ENCODE measurements around the gene ATP9B. TPM values are rescaled to one million over a fixed set of nuclear protein-coding genes. Genes with fewer than 3 reads are reported as not detected.

Gene ATP9B
- total RNA-seq, 2 experiments from 2014 or later, result 61.9 to 63.5 TPM

GRCh38 chr18:79156327-79156726, 87.1 kb downstream of the ATP9B start:
- H3K27ac Mint-ChIP-seq, result no peak overlapping the region
- ChIA-PET POLR2A (no interaction called here), CTCF (interaction anchor here (2.0 kb wide), 1 partner anchor 8 kb away, joined by 4 read pairs; no protein-coding TSS in a partner anchor)
- H3K27me3 ChIP-seq (ENCODE audit: control insufficient read depth in 1 of 2, insufficient read depth in 2 of 2, low read length in 2 of 2), result no peaks in the 10 kb centered on the region
- H3K36me3 Mint-ChIP-seq (ENCODE audit: low read depth), result peaks cover 81% of the 10 kb centered on the region
- no peaks in the 10 kb centered on the region for H3K9me3 ChIP-seq (ENCODE audit: control insufficient read depth in 1 of 2, insufficient read depth in 1 of 2, low read length in 2 of 2)
- no peak overlapping the region for H3K4me3 Mint-ChIP-seq
- H3K4me1 ChIP-seq (ENCODE audit: insufficient read depth, low read length), result no peaks in the 10 kb centered on the region
- H3K4me1 Mint-ChIP-seq (ENCODE audit: low read depth), result peaks cover 7% of the 10 kb centered on the region
- no peak overlapping the region for H3K4me3 ChIP-seq (ENCODE audit: low read length)
- peaks cover 26% of the 10 kb centered on the region for H3K36me3 ChIP-seq (ENCODE audit: insufficient read depth, low read length)
- H3K27ac ChIP-seq (ENCODE audit: low read depth in 1 of 2, low read length in 2 of 2), result no peak overlapping the region
- no peak for DNase-seq
- H3K9me3 Mint-ChIP-seq, result no peaks in the 10 kb centered on the region
- ATAC-seq (ENCODE audit: poor library complexity), result no peak
- H3K27me3 Mint-ChIP-seq, result no peaks in the 10 kb centered on the region
- TF ChIP-seq, protein P1, sequence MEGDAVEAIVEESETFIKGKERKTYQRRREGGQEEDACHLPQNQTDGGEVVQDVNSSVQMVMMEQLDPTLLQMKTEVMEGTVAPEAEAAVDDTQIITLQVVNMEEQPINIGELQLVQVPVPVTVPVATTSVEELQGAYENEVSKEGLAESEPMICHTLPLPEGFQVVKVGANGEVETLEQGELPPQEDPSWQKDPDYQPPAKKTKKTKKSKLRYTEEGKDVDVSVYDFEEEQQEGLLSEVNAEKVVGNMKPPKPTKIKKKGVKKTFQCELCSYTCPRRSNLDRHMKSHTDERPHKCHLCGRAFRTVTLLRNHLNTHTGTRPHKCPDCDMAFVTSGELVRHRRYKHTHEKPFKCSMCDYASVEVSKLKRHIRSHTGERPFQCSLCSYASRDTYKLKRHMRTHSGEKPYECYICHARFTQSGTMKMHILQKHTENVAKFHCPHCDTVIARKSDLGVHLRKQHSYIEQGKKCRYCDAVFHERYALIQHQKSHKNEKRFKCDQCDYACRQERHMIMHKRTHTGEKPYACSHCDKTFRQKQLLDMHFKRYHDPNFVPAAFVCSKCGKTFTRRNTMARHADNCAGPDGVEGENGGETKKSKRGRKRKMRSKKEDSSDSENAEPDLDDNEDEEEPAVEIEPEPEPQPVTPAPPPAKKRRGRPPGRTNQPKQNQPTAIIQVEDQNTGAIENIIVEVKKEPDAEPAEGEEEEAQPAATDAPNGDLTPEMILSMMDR (IDR thresholded peaks at IDR 0.05), result no peak
- intact Hi-C loops (cut with DNase I, micrococcal nuclease), result no loop called here

GRCh38 chr18:79164706-79165105, 95.5 kb downstream of the ATP9B start:
- TF ChIP-seq, protein P1 (IDR thresholded peaks at IDR 0.05), result no peak
- no peaks in the 10 kb centered on the region for H3K9me3 ChIP-seq (ENCODE audit: control insufficient read depth in 1 of 2, insufficient read depth in 1 of 2, low read length in 2 of 2)
- H3K27me3 ChIP-seq (ENCODE audit: control insufficient read depth in 1 of 2, insufficient read depth in 2 of 2, low read length in 2 of 2), result no peaks in the 10 kb centered on the region
- Mint-ChIP-seq H3K4me3 (no peak overlapping the region), H3K9me3 (no peaks in the 10 kb centered on the region), H3K27me3 (no peaks in the 10 kb centered on the region), H3K36me3 (ENCODE audit: low read depth) (peaks cover 79% of the 10 kb centered on the region), H3K27ac (no peak overlapping the region), H3K4me1 (ENCODE audit: low read depth) (peaks cover 9% of the 10 kb centered on the region)
- H3K4me3 ChIP-seq (ENCODE audit: low read length), result no peak overlapping the region
- POLR2A ChIA-PET, result interaction anchor here (0.7 kb wide), 1 partner anchor 27 kb away, joined by 3 read pairs; no protein-coding TSS in a partner anchor
- DNase-seq, result no peak
- intact Hi-C loops (cut with DNase I, micrococcal nuclease), result no loop called here
- no peak overlapping the region for H3K27ac ChIP-seq (ENCODE audit: low read depth in 1 of 2, low read length in 2 of 2)
- H3K36me3 ChIP-seq (ENCODE audit: insufficient read depth, low read length), result peaks cover 43% of the 10 kb centered on the region
- CTCF ChIA-PET, result interaction anchor here (1.0 kb wide), 1 partner anchor 9 kb away, joined by 4 read pairs; no protein-coding TSS in a partner anchor
- no peak for ATAC-seq (ENCODE audit: poor library complexity)
- H3K4me1 ChIP-seq (ENCODE audit: insufficient read depth, low read length), result no peaks in the 10 kb centered on the region

- POLR2A ChIA-PET, result no interaction called here
- ATAC-seq (ENCODE audit: poor library complexity) (no peak), DNase-seq (no peak)
- no peak overlapping the region for H3K4me3 ChIP-seq (ENCODE audit: low read length)
- peaks cover 39% of the 10 kb centered on the region for H3K36me3 ChIP-seq (ENCODE audit: insufficient read depth, low read length)
- no peaks in the 10 kb centered on the region for H3K9me3 Mint-ChIP-seq
- CTCF ChIA-PET, result no interaction called here
- intact Hi-C loops (cut with DNase I, micrococcal nuclease), result no loop called here
- no peaks in the 10 kb centered on the region for H3K27me3 Mint-ChIP-seq
- H3K27ac Mint-ChIP-seq, result no peak overlapping the region
- H3K4me1 Mint-ChIP-seq (ENCODE audit: low read depth), result peaks cover 9% of the 10 kb centered on the region
- H3K36me3 Mint-ChIP-seq (ENCODE audit: low read depth), result peaks cover 76% of the 10 kb centered on the region
- H3K9me3 ChIP-seq (ENCODE audit: control insufficient read depth in 1 of 2, insufficient read depth in 1 of 2, low read length in 2 of 2), result no peaks in the 10 kb centered on the region
- no peak overlapping the region for H3K27ac ChIP-seq (ENCODE audit: low read depth in 1 of 2, low read length in 2 of 2)
- TF ChIP-seq, protein P1 (IDR thresholded peaks at IDR 0.05), result no peak
- no peak overlapping the region for H3K4me3 Mint-ChIP-seq
- H3K4me1 ChIP-seq (ENCODE audit: insufficient read depth, low read length), result no peaks in the 10 kb centered on the region
- no peaks in the 10 kb centered on the region for H3K27me3 ChIP-seq (ENCODE audit: control insufficient read depth in 1 of 2, insufficient read depth in 2 of 2, low read length in 2 of 2)
Observed at GRCh38 chr18:79166702-79167101, 97.5 kb downstream of the ATP9B start.

Measured in CD4-positive, alpha-beta T cell (primary cell).